Trophoblast cell (in vitro differentiated cells and primary cell): ENCODE results near the gene CACNA1D.

Experiments used
- DNase-seq, 2 donors: peaks; one replicate each; pipeline ENCODE4 v3.0.0-alpha.2; 2016
- H2AFZ ChIP-seq: 2 replicates; pipeline ENCODE4 v1.6.1; 2013; ENCODE audit warnings: low read length, moderate library complexity, mild to moderate bottlenecking; ENCODE audit not compliant: insufficient read depth, poor library complexity
- H2AK5ac ChIP-seq: 2 replicates; pipeline ENCODE4 v1.6.1; 2013; ENCODE audit warnings: mild to moderate bottlenecking, low read length
- H2BK120ac ChIP-seq: 2 replicates; pipeline ENCODE4 v1.6.1; 2013; ENCODE audit warnings: low read length, mild to moderate bottlenecking, moderate library complexity; ENCODE audit not compliant: insufficient read depth, poor library complexity
- H2BK12ac ChIP-seq: 2 replicates; pipeline ENCODE4 v1.6.1; 2013; ENCODE audit warnings: mild to moderate bottlenecking, low read length, moderate library complexity
- H2BK5ac ChIP-seq: 2 replicates; pipeline ENCODE4 v1.6.1; 2013; ENCODE audit warnings: low read length, low read depth, moderate library complexity, mild to moderate bottlenecking; ENCODE audit not compliant: poor library complexity
- H3K14ac ChIP-seq: 2 replicates; pipeline ENCODE4 v1.6.1; 2013; ENCODE audit warnings: mild to moderate bottlenecking, low read length
- H3K18ac ChIP-seq: 2 replicates; pipeline ENCODE4 v1.6.1; 2013; ENCODE audit warnings: mild to moderate bottlenecking, low read length
- H3K23ac ChIP-seq: 2 replicates; pipeline ENCODE4 v1.6.1; 2013; ENCODE audit warnings: low read length
- H3K27ac ChIP-seq: 2 replicates; pipeline ENCODE4 v1.5.1; 2013; ENCODE audit warnings: low read depth, mild to moderate bottlenecking, inconsistent platforms, low read length, moderate library complexity
- H3K27me3 ChIP-seq: 2 replicates; pipeline ENCODE4 v1.6.1; 2013; ENCODE audit warnings: inconsistent platforms, mild to moderate bottlenecking, low read length, moderate library complexity; ENCODE audit not compliant: insufficient read depth
- H3K36me3 ChIP-seq, 2 experiments: 1 replicate in 1 of 2; 2 replicates in 1 of 2; pipeline ENCODE4 v1.6.1; 2013; ENCODE audit warnings: low read length in 2 of 2, mild to moderate bottlenecking in 2 of 2, moderate library complexity in 1 of 2; ENCODE audit not compliant: insufficient read depth in 2 of 2, control insufficient read depth in 1 of 2
- H3K4ac ChIP-seq: 2 replicates; pipeline ENCODE4 v1.6.1; 2013; ENCODE audit warnings: low read depth, mild to moderate bottlenecking, low read length, moderate library complexity
- H3K4me1 ChIP-seq, 2 experiments: 1 replicate in 1 of 2; 2 replicates in 1 of 2; pipeline ENCODE4 v1.6.1; 2013; ENCODE audit warnings: low read length in 2 of 2, mild to moderate bottlenecking in 2 of 2, moderate library complexity in 1 of 2; ENCODE audit not compliant: insufficient read depth in 2 of 2, control insufficient read depth in 1 of 2
- H3K4me2 ChIP-seq: 2 replicates; pipeline ENCODE4 v1.6.1; 2013; ENCODE audit warnings: inconsistent platforms, mild to moderate bottlenecking, low read length, moderate library complexity
- H3K4me3 ChIP-seq: 2 replicates; pipeline ENCODE4 v1.5.1; 2013; ENCODE audit warnings: mild to moderate bottlenecking, low read depth, low read length, inconsistent platforms
- H3K79me1 ChIP-seq: one replicate; pipeline ENCODE4 v1.6.1; 2013; ENCODE audit warnings: low read length
- H3K79me2 ChIP-seq: 2 replicates; pipeline ENCODE4 v1.6.1; 2013; ENCODE audit warnings: low read length, mild to moderate bottlenecking; ENCODE audit not compliant: control insufficient read depth, insufficient read depth, poor library complexity
- H3K9ac ChIP-seq: 2 replicates; pipeline ENCODE4 v1.6.1; 2013; ENCODE audit warnings: mild to moderate bottlenecking, low read length
- H3K9me3 ChIP-seq: 2 replicates; pipeline ENCODE4 v1.6.1; 2013; ENCODE audit warnings: low read depth, mild to moderate bottlenecking, control low read depth, inconsistent platforms, low read length; ENCODE audit not compliant: insufficient read depth
- H4K12ac ChIP-seq: 2 replicates; pipeline ENCODE4 v1.6.1; 2013; ENCODE audit warnings: low read depth, mild to moderate bottlenecking, low read length, moderate library complexity
- H4K8ac ChIP-seq: 2 replicates; pipeline ENCODE4 v1.6.1; 2013; ENCODE audit warnings: low read depth, mild to moderate bottlenecking, low read length, moderate library complexity
- H4K91ac ChIP-seq: one replicate; pipeline ENCODE4 v1.6.1; 2013; ENCODE audit warnings: low read depth, mild to moderate bottlenecking, low read length, moderate library complexity
- WGBS: extraction: QIAGEN DNeasy Blood & Tissue Kit; methylation state at CpG from one replicate; pipeline ENCODE4 v1.1.7; 2013; ENCODE audit warnings: missing lambda C conversion rate; ENCODE audit not compliant: insufficient read length, insufficient coverage; ENCODE audit errors: extremely low coverage; 5-methylcytosine and 5-hydroxymethylcytosine counted together

CACNA1D gene

DNA sequence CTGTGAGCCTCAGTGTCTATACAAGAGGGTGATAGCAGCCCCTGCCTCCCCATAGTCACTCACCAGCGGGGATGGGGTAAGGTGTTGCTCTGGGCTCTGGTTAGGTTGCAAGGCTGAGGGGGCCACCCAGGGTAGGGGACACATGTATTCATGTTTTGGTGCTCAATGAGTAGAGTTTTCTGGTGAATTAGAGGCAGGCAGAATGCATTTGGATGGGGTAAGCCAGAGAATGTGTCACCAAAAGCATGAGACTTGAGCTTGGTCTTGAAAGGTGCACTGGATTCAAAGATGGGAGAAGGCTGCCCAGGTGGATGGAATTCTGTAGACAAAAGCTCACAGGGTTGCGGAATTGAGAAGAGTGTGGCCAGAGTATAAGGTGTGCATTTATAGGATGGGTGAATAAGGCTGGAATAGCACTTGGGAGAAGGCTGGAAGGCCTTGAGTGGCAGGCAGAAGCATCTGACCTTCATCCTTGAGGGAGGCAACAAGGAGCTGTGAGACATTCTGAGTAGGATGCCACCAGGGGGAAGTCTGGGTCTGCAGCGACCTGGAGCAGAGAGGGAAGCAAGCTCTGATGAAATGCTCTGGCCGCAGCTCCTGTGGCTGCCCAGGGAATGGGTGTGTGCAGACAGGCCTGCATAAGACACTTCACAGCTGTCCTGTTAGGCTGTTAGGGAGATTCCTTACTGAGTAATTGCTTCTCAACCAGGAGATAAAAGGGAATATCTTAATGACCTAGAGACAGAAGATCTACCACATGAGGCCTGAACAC lies 202.2 kb downstream of the CACNA1D start:
- no CpG with 5 or more reads among the region's 4 CpGs for WGBS
- no peak overlapping the region for H2BK12ac ChIP-seq
- no peak overlapping the region for H3K27ac ChIP-seq

DNA sequence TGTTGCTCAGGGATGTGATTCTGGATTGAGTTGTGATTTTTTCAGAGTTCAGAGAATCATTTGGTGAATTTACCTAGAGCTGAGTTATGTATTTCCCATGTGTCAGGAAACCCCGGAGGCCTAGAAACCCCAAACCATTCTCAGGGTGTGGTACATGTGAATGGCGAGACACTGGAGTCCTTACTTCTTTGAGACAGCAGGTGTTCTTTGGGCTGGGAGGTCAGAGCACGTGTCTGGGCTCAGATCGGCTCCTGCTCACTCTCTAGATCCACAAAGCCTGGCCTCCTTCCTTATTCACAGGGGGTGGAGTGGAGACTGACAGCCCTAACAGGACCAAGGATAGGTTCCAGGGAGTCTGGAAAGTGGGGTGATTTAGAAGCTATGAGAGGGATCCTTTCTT lies 206.0 kb downstream of the CACNA1D start:
- Histone ChIP-seq H3K4me1 (no peaks in the 10 kb centered on the region), H3K14ac (no peak overlapping the region), H3K4me2 (no peak overlapping the region), H2BK5ac (no peak overlapping the region), H3K9ac (no peak overlapping the region), H2BK12ac (no peak overlapping the region), H4K12ac (no peak overlapping the region), H3K27me3 (no peaks in the 10 kb centered on the region), H3K23ac (no peak overlapping the region), H3K27ac (no peak overlapping the region), H4K8ac (no peak overlapping the region), H4K91ac (no peak overlapping the region), H3K9me3 (no peaks in the 10 kb centered on the region), H3K79me1 (no peaks in the 10 kb centered on the region), H2AFZ (no peak overlapping the region), H3K36me3 (no peaks in the 10 kb centered on the region), H3K18ac (no peak overlapping the region), H2AK5ac (no peak overlapping the region), H3K4me3 (no peak overlapping the region), H3K4ac (no peak overlapping the region), H2BK120ac (no peak overlapping the region), H3K79me2 (no peaks in the 10 kb centered on the region)
- no CpG with 5 or more reads among the region's 4 CpGs for WGBS
- DNase-seq: no peak

More for the DNA sequence above, 202.2 kb downstream of the CACNA1D start:
- Histone ChIP-seq H3K4me3 (no peak overlapping the region), H3K4ac (no peak overlapping the region), H3K4me2 (no peak overlapping the region), H3K4me1 (peaks cover 3 to 4% of the 10 kb centered on the region in 2 experiments), H4K12ac (no peak overlapping the region), H3K36me3 (no peaks in the 10 kb centered on the region), H3K9ac (no peak overlapping the region), H3K18ac (no peak overlapping the region), H4K91ac (no peak overlapping the region), H2BK5ac (no peak overlapping the region), H2AFZ (no peak overlapping the region), H3K79me2 (no peaks in the 10 kb centered on the region), H4K8ac (no peak overlapping the region), H3K14ac (no peak overlapping the region), H2BK120ac (no peak overlapping the region), H3K23ac (no peak overlapping the region), H3K79me1 (no peaks in the 10 kb centered on the region), H3K27me3 (no peaks in the 10 kb centered on the region), H3K9me3 (peaks cover 2% of the 10 kb centered on the region), H2AK5ac (no peak overlapping the region)
- peak in 1 of 2 donors; percentile 3 for DNase-seq

GRCh38 chr3:53702776-53703530 lies 208.5 kb downstream of the CACNA1D start:
- Histone ChIP-seq H3K79me1 (no peaks in the 10 kb centered on the region), H2AK5ac (no peak overlapping the region), H3K4me1 (peaks cover 2% of the 10 kb centered on the region in 2 experiments), H3K27ac (no peak overlapping the region), H2BK120ac (no peak overlapping the region), H3K18ac (no peak overlapping the region), H3K4ac (no peak overlapping the region), H2BK5ac (no peak overlapping the region), H4K91ac (no peak overlapping the region), H3K23ac (no peak overlapping the region), H3K9ac (no peak overlapping the region), H3K9me3 (no peaks in the 10 kb centered on the region), H3K14ac (no peak overlapping the region), H2BK12ac (no peak overlapping the region), H3K27me3 (no peaks in the 10 kb centered on the region), H4K12ac (no peak overlapping the region), H2AFZ (no peak overlapping the region), H3K4me3 (no peak overlapping the region), H3K36me3 (no peaks in the 10 kb centered on the region), H4K8ac (no peak overlapping the region), H3K4me2 (no peak overlapping the region), H3K79me2 (no peaks in the 10 kb centered on the region)
- no peak for DNase-seq
- no CpG with 5 or more reads among the region's 14 CpGs for WGBS

DNA sequence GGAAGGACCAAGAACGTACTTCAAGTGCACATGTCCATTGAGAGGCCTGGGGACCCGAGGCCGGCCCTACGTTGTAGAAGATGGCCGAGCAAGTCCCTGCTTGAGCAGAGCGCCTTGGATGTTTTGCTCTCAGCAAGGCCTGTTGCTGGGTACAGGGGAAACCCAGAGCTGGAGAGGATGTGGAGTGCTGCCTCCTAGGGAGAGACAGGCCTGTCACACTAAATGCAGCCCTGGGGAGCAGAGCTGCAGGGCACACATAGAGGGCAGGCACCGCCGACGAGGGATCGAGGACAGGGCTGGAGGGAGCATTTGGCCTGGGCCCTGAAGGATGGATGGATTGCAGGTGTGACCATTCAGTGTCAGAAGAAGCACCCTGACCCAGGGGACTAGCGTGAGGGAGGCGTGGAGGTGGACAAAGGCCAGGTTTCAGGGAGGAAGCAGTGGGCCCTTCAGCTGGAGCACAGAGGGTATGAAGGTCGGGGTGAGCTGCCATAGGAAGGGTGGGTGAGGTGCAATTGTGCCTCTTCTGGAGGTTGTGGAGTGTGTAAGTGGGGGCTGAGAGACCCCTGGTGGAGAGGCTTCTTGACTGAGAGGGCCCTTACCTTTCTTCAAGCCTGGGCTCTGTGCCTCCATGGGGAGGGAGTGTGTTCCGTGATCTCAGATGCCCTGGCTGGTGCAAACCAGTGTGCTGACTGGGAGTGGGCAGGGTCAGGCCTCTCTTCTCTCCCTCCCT lies 209.4 kb downstream of the CACNA1D start:
- no peak overlapping the region for H4K12ac ChIP-seq
- H3K4me2 ChIP-seq: no peak overlapping the region
- H2BK120ac ChIP-seq: no peak overlapping the region
- no CpG with 5 or more reads among the region's 14 CpGs for WGBS
- H3K79me2 ChIP-seq: no peaks in the 10 kb centered on the region
- no peak overlapping the region for H3K14ac ChIP-seq
- DNase-seq: no peak
- H2BK12ac ChIP-seq: no peak overlapping the region
- H3K23ac ChIP-seq: no peak overlapping the region
- H4K91ac ChIP-seq: no peak overlapping the region
- no peak overlapping the region for H3K9ac ChIP-seq
- H3K4ac ChIP-seq: no peak overlapping the region
- no peaks in the 10 kb centered on the region for H3K79me1 ChIP-seq
- no peak overlapping the region for H3K4me3 ChIP-seq
- H3K36me3 ChIP-seq: no peaks in the 10 kb centered on the region
- H3K9me3 ChIP-seq: no peaks in the 10 kb centered on the region
- H3K27ac ChIP-seq: no peak overlapping the region
- no peaks in the 10 kb centered on the region for H3K27me3 ChIP-seq
- no peak overlapping the region for H3K18ac ChIP-seq
- H4K8ac ChIP-seq: no peak overlapping the region
- H3K4me1 ChIP-seq: peaks cover 4% of the 10 kb centered on the region in 2 experiments
- no peak overlapping the region for H2AFZ ChIP-seq
- no peak overlapping the region for H2AK5ac ChIP-seq
- H2BK5ac ChIP-seq: no peak overlapping the region
